ENCODE measurements around the gene STIM1. TPM values are rescaled to one million over a fixed set of nuclear protein-coding genes. Genes with fewer than 3 reads are reported as not detected.

STIM1 gene
- total and polyA plus RNA-seq, 10 of the 15 experiments (the other 5 are each of a cell fraction or from before 2014, with no cell fraction given) = 8.6 to 57.7 (median 29.3) TPM

DNA sequence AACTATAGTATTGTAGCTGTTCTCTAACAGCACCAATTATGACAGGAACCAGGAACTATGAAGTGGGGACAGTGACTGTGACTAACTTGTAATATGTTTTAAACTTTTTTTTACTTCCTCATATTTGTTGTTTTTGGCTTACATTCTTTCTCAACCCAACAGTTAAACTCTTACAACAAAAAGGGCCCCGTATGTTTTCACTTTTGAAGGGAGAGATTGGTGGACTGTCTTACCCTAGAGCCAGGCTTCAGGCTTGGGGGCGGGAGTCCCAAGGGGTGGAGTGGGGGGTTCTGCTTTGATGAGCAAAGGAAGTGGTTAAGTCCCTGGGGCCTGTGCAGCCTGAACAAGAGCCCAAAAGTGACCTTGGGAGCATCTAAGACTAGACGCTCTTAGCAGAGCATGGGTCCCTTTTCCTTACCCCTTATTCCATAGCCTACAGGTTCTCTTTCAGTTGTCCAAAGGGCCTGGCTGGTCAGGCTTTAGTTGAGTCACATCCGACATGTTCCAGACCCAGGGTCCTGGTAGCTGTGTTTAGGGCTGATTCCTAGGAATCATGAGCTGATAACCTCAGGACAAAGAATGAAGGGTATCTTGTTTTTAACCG lies 38.8 kb downstream of the STIM1 start (continued):
- TF ChIP-seq, protein P1, sequence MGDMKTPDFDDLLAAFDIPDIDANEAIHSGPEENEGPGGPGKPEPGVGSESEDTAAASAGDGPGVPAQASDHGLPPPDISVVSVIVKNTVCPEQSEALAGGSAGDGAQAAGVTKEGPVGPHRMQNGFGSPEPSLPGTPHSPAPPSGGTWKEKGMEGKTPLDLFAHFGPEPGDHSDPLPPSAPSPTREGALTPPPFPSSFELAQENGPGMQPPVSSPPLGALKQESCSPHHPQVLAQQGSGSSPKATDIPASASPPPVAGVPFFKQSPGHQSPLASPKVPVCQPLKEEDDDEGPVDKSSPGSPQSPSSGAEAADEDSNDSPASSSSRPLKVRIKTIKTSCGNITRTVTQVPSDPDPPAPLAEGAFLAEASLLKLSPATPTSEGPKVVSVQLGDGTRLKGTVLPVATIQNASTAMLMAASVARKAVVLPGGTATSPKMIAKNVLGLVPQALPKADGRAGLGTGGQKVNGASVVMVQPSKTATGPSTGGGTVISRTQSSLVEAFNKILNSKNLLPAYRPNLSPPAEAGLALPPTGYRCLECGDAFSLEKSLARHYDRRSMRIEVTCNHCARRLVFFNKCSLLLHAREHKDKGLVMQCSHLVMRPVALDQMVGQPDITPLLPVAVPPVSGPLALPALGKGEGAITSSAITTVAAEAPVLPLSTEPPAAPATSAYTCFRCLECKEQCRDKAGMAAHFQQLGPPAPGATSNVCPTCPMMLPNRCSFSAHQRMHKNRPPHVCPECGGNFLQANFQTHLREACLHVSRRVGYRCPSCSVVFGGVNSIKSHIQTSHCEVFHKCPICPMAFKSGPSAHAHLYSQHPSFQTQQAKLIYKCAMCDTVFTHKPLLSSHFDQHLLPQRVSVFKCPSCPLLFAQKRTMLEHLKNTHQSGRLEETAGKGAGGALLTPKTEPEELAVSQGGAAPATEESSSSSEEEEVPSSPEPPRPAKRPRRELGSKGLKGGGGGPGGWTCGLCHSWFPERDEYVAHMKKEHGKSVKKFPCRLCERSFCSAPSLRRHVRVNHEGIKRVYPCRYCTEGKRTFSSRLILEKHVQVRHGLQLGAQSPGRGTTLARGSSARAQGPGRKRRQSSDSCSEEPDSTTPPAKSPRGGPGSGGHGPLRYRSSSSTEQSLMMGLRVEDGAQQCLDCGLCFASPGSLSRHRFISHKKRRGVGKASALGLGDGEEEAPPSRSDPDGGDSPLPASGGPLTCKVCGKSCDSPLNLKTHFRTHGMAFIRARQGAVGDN (IDR thresholded peaks at IDR 0.05) = peak; percentile 89
- TF ChIP-seq, protein P2, sequence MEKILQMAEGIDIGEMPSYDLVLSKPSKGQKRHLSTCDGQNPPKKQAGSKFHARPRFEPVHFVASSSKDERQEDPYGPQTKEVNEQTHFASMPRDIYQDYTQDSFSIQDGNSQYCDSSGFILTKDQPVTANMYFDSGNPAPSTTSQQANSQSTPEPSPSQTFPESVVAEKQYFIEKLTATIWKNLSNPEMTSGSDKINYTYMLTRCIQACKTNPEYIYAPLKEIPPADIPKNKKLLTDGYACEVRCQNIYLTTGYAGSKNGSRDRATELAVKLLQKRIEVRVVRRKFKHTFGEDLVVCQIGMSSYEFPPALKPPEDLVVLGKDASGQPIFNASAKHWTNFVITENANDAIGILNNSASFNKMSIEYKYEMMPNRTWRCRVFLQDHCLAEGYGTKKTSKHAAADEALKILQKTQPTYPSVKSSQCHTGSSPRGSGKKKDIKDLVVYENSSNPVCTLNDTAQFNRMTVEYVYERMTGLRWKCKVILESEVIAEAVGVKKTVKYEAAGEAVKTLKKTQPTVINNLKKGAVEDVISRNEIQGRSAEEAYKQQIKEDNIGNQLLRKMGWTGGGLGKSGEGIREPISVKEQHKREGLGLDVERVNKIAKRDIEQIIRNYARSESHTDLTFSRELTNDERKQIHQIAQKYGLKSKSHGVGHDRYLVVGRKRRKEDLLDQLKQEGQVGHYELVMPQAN (conservative IDR thresholded peaks at IDR 0.05) = no peak
- TF ChIP-seq NFYB (IDR thresholded peaks at IDR 0.05; ENCODE audit: insufficient read depth, low read depth, low read length) (no peak), NR2C2 (IDR thresholded peaks at IDR 0.05; ENCODE audit: borderline replicate concordance, control insufficient read depth, insufficient read length, low read depth) (no peak), RFX5 (IDR thresholded peaks at IDR 0.05; ENCODE audit: low read depth, low read length) (no peak), SMARCA5 (IDR thresholded peaks at IDR 0.05) (no peak), ZNF622 (IDR thresholded peaks at IDR 0.05) (no peak), SMC3 (IDR thresholded peaks at IDR 0.05; ENCODE audit: borderline replicate concordance, low read length) (peak; percentile 36; the same call in 1 of the 2 replicates), STAT1 (conservative IDR thresholded peaks at IDR 0.05) (no peak), NFIC (IDR thresholded peaks at IDR 0.05; ENCODE audit: low read depth, low read length) (no peak; the same call in none of the 2 replicates), NRF1 (conservative IDR thresholded peaks at IDR 0.05; ENCODE audit: low read depth, low read length) (no peak), EED (IDR thresholded peaks at IDR 0.05; ENCODE audit: low read depth) (peak; percentile 91), PAX8 (IDR thresholded peaks at IDR 0.05) (no peak), YY1 (IDR thresholded peaks at IDR 0.05; ENCODE audit: low read depth, low read length) (peak; percentile 48)
- TF ChIP-seq, protein P3, sequence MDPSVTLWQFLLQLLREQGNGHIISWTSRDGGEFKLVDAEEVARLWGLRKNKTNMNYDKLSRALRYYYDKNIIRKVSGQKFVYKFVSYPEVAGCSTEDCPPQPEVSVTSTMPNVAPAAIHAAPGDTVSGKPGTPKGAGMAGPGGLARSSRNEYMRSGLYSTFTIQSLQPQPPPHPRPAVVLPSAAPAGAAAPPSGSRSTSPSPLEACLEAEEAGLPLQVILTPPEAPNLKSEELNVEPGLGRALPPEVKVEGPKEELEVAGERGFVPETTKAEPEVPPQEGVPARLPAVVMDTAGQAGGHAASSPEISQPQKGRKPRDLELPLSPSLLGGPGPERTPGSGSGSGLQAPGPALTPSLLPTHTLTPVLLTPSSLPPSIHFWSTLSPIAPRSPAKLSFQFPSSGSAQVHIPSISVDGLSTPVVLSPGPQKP (IDR thresholded peaks at IDR 0.05; ENCODE audit: low read depth, low read length) = peak; percentile 34; the same call in 1 of the 2 replicates
- TF ChIP-seq, protein P4, sequence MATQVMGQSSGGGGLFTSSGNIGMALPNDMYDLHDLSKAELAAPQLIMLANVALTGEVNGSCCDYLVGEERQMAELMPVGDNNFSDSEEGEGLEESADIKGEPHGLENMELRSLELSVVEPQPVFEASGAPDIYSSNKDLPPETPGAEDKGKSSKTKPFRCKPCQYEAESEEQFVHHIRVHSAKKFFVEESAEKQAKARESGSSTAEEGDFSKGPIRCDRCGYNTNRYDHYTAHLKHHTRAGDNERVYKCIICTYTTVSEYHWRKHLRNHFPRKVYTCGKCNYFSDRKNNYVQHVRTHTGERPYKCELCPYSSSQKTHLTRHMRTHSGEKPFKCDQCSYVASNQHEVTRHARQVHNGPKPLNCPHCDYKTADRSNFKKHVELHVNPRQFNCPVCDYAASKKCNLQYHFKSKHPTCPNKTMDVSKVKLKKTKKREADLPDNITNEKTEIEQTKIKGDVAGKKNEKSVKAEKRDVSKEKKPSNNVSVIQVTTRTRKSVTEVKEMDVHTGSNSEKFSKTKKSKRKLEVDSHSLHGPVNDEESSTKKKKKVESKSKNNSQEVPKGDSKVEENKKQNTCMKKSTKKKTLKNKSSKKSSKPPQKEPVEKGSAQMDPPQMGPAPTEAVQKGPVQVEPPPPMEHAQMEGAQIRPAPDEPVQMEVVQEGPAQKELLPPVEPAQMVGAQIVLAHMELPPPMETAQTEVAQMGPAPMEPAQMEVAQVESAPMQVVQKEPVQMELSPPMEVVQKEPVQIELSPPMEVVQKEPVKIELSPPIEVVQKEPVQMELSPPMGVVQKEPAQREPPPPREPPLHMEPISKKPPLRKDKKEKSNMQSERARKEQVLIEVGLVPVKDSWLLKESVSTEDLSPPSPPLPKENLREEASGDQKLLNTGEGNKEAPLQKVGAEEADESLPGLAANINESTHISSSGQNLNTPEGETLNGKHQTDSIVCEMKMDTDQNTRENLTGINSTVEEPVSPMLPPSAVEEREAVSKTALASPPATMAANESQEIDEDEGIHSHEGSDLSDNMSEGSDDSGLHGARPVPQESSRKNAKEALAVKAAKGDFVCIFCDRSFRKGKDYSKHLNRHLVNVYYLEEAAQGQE (IDR thresholded peaks at IDR 0.05; ENCODE audit: low read depth, low read length) = no peak
- TF ChIP-seq, protein P5, sequence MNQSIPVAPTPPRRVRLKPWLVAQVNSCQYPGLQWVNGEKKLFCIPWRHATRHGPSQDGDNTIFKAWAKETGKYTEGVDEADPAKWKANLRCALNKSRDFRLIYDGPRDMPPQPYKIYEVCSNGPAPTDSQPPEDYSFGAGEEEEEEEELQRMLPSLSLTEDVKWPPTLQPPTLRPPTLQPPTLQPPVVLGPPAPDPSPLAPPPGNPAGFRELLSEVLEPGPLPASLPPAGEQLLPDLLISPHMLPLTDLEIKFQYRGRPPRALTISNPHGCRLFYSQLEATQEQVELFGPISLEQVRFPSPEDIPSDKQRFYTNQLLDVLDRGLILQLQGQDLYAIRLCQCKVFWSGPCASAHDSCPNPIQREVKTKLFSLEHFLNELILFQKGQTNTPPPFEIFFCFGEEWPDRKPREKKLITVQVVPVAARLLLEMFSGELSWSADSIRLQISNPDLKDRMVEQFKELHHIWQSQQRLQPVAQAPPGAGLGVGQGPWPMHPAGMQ (IDR thresholded peaks at IDR 0.05; ENCODE audit: borderline replicate concordance) = no peak

Measured in GM12878 (cell line).